NCI-H187 (cell line): ENCODE results near the gene DNER.
"Not testable (repeated sequence)": the region's sequence is repeated elsewhere in the genome, so short reads cannot be mapped to it uniquely, and the experiment has no call there.

Experiments
- DNase-seq, 2 experiments: peaks; one replicate each; lab custom pipeline; 2025; lab: John Stamatoyannopoulos, UW

DNER gene

DNA sequence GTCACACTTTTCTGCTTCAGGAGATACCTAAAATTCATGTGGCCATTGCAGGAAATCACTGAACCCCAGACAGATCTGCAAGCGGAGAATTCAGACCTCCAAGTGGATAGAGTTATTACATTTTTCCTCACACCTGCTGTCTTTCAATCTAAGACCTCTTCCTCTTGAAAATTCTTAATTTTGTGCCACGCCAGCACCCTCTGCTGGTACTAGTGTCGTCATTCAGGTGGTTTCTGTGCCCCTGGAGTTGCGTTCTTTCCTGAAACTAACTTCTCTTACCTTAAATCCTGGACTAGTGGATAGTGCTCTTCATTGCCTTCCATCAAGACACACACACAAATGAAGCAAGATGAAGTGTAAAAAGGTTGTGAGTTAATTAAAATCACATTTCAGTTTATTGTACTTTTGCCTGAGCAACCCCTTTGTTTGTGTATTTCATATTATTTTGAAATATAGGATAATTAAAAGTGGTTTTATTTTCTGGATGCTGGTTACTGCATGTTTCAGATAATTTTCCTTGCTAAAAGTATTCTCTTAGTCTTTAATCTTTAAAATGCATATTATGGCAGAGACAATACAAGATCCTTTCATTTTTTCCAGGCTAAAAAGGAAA lies 1.6 kb upstream of the DNER start:
- peak; percentile 20 to 27 for DNase-seq

GRCh38 chr2:229714736-229715541 lies 584 bp upstream of the DNER start:
- peak in 1 of 2 experiments; percentile 7 for DNase-seq

GRCh38 chr2:229713371-229714079 lies 830 bp downstream of the DNER start:
- peak in 1 of 2 experiments; percentile 1 for DNase-seq

DNA sequence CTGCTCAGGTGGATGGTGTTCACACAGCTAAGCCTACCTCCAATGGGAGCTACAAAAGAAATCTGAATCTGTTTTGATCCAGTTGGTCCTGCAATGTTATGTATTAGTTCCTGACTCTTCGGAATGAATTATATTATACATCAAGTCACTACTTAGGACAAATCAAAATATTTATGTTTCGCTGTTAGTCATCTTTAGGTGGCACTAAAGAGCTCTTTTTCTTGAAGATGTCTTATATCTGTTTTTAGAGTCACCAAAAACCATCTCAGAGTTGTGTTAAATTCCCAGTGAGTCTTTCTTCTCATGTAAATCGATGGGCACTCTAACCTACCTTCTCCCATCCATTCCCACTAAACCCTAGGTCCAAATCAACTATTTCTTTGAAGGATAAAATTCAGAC lies 2.2 kb downstream of the DNER start:
- DNase-seq: no peak

DNA sequence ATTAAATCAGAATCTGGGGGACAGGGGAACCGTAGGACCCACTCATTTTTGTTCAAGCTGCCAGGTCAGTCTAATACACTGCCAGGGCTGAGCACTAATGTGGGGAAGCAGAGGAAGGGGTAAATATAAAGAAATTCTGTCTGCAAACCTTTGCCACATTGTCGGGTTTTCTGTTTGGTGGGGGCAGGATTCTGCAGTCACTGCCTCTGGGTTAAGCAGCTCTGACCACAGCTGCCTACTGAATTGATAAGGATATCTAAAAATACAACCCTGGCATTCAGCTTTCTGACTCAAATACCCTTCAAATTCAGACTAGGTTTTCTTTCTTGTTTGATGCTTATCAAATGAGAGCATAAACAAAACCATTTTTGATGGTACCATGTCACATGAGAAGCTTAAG lies 6.0 kb downstream of the DNER start:
- no peak for DNase-seq

- no peak for DNase-seq
These were observed 10.3 kb downstream of the DNER start for GRCh38 chr2:229703909-229704630.

DNA sequence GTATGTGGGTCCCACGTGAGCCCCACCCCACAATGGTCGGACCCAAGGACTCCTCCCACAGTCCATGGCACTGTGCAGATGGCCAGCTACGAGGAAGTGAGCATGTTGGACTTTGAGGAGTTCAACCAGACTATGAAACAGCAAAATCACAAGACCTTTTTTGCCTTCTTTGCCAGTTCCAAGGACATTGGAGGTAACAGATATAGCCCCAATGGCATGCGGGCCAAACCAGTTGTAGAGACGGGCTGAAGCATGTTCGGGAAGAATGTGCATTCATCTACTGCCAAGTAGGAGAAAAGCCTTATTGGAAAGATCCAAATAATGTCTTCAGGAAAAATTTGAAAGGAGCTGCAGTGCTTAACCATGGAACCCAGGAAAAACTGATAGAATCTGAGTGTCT lies 12.6 kb downstream of the DNER start:
- DNase-seq: no peak

DNA sequence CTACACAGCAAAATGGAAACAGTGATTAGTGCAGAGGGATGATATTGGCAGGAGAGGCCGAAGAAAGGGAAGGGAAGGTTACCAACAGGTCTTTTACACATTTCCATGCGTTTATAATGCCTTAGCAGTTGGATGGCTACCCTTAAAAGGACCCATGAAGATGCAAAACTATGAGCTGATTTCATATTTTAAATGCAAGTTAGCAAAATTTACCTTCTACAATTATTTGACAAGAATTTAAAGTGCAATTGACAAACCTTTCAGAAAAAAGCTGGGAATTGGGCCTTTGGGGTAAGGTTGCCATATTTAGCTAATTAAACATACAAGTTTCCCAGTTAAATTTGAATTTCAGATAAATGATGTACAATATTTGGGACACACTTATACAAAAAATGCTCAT lies 13.3 kb downstream of the DNER start:
- no peak for DNase-seq

DNA sequence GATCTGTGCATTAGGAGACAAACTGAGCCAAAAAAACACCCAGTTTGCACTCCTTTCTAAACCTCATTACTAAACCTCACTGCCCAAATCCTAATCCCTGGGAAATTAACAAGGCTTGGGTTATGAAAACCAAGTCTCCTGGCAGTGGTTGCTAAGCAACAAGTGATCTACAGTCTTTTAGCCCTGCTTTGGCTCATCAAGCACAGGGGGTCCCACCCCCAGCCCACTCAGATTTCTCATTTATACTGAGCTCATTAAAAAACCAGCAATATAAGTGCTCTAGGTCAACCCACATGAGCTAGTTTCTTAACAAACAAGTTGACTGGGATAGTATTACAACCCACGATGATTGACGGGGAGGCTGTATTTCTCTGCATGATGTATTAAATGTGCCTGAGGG lies 18.4 kb downstream of the DNER start:
- DNase-seq: no peak

- DNase-seq: not testable (repeated sequence)
These were observed 20.5 kb downstream of the DNER start for GRCh38 chr2:229693845-229694244.

DNA sequence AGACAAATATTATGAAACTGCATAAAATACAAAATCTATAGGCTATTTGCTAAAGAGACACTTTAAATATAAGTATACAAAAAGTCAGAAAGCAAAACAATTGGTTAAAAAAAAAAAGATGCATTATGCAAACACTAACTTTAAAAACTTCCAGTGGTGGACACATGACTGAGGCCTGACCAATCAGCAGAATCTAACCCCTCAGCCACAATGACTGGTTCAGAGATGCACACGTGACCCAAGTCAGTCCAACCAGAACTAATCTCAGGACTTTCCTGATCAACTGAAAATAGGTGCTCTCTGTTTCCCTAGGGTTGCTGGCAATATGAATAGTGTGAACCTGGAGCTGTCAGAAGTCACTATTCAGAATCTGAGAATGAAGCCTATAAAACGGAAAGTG lies 22.7 kb downstream of the DNER start:
- DNase-seq: no peak

GRCh38 chr2:229689307-229689839 lies 25.0 kb downstream of the DNER start:
- DNase-seq: no peak

GRCh38 chr2:229688141-229688540 lies 26.2 kb downstream of the DNER start:
- DNase-seq: no peak

GRCh38 chr2:229686122-229686919 lies 28.0 kb downstream of the DNER start:
- peak in 1 of 2 experiments; percentile 19 for DNase-seq

GRCh38 chr2:229684942-229685562 lies 29.3 kb downstream of the DNER start:
- DNase-seq: no peak

GRCh38 chr2:229679393-229680125 lies 34.8 kb downstream of the DNER start:
- DNase-seq: no peak

DNA sequence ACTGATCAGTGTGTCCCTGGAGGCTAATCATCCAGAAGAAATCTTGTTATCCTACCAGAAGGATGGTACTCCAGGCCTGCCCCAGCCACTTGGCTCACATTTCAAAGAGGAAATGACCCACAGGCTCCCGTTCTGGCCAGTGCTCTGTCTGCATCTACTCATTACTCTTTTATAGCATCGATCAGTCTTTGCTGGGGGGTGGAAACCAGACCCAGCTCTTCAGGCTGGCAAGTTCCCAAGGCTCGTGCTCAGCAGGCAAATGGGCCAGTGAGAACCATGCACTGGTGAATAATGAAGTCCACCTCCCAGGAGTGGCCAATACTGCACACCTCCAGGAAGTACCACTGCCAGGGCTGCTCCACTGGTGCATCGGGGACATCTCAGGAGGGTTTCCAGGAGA lies 38.8 kb downstream of the DNER start:
- DNase-seq: no peak

DNA sequence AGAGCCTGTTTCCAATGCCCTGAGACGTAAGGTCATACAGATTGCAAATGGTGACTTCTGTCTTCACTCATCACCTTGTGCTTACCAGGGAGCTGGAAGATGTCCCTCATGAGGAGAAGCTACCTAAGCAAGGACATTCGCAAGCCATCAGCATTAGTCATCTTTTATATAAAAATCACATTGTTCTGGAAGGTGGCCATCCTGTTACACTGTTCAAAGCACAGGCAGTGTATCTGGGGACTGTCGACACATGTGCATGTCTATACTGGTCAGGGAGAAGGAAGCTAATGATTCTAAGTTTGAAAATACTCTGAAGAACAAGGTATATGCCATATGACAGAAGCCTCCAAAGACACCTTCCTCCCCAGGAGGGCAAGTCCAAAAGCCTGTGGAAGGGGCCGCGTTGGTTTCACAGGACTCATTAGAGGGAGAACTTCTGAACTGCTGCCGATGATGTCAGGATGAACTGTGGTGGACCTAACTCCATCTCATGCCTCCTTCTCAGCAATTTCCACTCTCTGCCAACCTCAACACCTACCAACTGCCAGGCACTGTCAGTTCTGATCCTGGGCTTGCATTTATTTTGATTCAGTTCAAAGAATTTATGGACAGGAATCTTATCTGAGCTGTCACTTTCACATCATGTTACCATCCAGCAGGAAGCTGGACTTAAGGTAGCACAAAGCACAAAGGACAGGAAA lies 39.4 kb downstream of the DNER start:
- DNase-seq: no peak

GRCh38 chr2:229673676-229674075 lies 40.7 kb downstream of the DNER start:
- DNase-seq: no peak
